Left renal cortex interstitium (tissue), 4 donors: ENCODE results near the gene OR2L8. TPM values are rescaled to one million over a fixed set of nuclear protein-coding genes. Genes with fewer than 3 reads are reported as not detected.
A peak's percentile ranks its signal among the peaks of the same experiment; 100 is the strongest.

Experiments used
- DNase-seq, 4 donors: peaks; one replicate each; pipeline ENCODE4 v3.0.0-alpha.2; 2013; ENCODE audit warnings: low read depth in 4 of 4, low spot score in 2 of 4, missing footprints in 1 of 4
- polyA plus RNA-seq, 4 donors: library from polyadenylated mRNA; unstranded; fragments of 120-200 nt; gene quantifications; one replicate each; pipeline ENCODE4 v1.2.1, GENCODE V29; 2013; ENCODE audit not compliant: insufficient read length in 4 of 4

OR2L8 gene, protein sequence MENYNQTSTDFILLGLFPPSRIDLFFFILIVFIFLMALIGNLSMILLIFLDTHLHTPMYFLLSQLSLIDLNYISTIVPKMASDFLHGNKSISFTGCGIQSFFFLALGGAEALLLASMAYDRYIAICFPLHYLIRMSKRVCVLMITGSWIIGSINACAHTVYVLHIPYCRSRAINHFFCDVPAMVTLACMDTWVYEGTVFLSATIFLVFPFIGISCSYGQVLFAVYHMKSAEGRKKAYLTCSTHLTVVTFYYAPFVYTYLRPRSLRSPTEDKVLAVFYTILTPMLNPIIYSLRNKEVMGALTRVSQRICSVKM
- polyA plus RNA-seq = not detected

DNA sequence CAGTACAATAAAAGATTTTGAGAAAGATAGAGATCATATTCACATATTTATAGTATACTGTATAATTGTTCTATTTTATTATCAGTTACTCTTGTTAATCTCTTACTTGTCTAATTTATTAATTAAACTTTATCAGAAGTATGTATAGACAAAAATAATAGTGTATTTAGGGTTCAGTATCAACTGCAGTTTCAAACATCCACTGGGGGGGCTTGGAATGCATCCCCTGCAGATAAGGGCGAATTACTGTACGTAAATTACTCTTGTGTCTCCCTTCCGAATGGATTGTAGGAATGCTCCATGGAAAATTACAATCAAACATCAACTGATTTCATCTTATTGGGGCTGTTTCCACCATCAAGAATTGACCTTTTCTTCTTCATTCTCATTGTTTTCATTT lies at the start of gene OR2L8:
Gene OR2L8 (plus strand): TSS at position 301 of the 400 bp plus-strand sequence. CDS start 0 bp downstream, at position 301.
- no peak for DNase-seq

DNA sequence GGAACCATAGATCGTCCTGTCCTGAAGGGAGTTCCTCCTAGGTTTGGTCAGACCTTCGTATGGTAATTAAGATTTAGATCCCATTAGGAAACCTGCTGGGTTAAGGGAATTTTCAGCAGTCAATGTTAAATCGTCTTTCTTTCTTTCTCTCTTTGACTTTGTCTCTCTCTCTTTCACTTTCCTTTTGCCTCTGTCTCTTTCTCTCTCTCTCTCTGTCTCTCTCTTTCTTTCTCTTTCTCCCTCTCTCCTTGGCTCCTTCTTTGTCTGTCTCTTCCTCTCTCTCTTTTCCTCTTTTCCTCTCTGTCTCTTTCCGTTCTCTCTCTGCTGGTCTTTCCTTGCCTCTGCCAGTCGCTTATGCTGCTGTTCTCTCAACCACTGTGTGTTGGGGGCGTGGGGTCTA lies 44.5 kb upstream of the OR2L8 start:
- no peak for DNase-seq

DNA sequence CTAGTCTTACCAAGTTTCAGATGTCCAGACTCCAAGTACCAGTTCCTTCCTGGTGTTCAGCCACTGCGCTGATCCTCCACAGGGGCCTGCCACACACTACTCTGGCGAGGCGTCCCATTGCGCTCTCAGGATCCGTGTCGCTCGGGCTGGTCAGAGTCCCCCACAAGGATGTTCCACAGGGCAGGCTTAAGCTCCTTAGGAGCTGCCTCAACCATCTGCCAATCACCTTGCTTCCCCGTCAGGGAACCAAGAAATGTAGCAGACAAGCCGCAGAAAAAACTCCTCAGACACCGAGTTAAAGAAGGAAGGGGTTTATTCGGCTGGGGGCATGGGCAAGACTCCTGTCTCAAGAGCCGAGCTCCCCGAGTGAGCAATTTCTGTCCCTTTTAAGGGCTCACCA lies 43.5 kb upstream of the OR2L8 start:
- DNase-seq = no peak

DNA sequence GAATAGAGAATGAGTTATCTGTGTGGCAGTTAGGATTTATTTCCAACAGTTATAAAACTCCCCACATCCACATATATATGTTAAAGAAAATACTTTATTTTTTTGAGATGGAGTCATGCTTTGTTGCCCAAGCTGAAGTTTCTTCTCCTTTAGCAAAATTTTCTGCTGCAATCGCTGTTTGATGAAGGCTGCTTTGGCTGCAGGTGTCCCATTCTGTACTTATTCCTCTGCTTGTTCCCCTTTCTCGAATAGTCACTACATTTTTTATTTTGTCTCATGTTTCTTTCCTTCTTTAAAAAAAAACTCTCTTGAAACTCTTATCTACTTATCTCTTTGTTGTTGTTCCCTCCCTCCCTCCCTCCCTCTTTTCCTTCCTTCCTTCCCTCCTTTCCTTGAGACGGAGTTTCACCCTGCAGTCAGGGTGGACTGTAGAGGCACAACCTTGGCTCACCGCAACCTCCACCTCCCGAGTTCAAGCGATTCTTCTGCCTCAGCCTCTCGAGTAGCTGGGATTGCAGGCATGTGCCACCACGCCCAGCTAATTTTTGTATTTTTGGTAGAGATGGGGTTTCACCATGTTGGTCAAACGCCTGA lies 42.7 kb upstream of the OR2L8 start:
- no peak for DNase-seq

DNA sequence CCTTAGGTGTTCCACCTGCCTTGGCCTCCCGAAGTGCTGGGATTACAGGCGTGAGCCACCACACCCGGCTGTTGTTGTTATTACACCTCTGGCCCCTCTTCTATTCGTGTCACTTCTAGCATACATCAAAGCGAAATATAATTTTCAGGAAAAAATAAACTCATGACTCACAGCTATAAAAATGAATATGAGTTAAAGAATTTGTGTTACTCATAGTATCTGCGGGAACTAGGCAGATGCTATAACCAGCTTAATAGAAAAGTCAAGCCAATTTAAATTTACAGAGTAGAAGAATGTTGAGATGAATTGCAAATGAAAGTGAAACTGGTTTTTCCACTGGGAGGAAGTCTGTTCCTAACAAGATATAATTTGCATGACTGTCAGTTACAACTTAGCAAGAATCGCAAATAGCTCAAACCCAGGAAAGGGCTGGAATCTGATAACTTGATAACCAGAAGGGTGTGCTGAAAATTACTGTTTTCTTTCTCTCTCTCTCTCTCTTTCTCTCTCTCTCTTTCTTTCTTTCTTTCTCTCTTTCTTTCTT lies 42.1 kb upstream of the OR2L8 start:
- DNase-seq = no peak

DNA sequence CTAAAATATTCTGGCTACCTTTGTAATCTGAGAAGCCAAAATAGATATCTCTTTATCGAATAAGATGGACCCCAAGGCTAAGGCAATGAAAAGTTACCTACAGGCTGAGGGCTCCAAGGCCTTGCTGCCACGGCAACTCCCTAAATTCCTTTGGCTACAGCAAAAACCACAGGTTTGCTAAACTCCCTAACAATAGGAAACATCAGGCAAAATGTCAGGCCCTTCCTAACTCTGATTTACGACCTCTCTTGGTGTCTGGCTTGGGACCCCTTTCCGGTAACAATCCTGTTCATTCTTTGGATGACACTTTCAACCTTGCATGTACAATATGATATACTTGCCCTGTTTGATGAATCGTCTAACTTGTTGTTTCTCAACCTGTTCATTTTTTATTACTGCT lies 39.9 kb upstream of the OR2L8 start:
- DNase-seq = no peak

DNA sequence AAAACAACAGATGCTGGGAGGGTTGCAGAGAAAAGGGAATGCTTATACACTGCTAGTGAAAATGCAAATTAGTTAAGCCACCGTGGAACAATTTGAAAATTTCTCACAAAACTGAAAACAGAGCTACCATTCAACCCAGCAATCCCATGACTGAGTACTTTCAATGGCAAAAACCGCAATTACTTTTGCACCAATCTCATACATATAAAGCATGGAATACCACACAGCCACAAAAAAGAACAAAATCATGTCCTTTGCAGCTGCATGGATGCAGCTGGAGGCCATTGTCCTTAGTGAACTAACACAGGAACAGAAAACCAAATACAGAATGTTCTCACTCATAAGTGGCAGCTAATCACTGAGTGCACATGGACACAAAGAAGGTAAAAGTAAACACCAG lies 34.9 kb upstream of the OR2L8 start:
- no peak for DNase-seq

DNA sequence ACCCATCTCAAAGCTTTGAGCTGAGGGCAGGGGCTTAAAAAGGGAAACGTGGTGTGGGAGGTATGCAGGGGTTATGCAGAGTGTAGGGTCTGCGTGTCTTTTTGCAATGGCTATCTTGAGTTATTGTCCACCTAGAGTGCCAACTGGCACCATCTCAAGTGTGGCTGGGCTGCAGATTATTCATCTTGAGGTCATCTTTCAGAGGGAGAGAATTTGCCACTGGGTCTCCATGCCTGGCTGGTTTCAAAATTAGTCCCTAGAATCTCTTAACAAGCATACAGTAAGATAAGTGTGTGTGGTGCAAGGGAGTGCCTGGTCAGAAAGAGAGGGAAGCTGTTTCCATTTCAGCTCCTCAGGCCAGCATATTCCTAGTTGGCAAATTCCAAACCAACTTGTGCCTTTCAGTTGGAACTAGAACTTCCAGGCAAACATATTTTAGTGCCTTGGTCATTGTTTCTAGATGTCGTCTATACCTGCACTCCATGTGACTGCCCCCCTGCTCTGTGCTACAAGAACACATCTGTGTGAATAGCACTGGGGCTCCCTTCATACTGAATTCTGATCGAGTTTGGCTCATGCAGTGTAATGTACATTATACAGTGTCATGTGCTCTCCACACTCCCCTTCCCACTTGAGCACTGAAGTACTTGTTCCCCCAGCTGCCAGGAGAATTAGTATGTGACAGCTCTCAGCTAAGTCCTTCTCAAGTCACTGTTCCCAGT lies 33.6 kb upstream of the OR2L8 start:
- no peak for DNase-seq

DNA sequence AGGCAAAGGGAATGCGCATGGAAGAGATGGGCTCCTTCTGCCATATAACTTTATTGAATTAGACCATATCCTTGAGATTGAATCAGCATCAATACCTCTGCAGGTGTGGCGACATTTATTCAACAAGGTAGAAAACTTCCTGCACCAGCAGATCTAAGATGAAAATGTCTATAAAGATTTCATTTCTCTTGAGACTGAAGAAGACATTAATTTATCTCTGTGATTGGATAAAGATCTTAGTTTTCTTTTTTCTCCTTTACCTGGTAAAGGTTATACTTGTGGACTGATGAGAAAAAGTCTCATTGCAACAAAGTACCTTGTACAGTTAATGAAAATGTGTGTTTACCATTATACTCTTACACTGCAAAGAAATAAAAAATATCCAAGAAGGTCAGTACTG lies 28.7 kb upstream of the OR2L8 start, which contains the start of gene OR2T8:
Gene OR2T8 (plus strand): TSS at position 301 of the 400 bp plus-strand sequence. CDS start 766 bp downstream, outside the sequence.
- no peak for DNase-seq

DNA sequence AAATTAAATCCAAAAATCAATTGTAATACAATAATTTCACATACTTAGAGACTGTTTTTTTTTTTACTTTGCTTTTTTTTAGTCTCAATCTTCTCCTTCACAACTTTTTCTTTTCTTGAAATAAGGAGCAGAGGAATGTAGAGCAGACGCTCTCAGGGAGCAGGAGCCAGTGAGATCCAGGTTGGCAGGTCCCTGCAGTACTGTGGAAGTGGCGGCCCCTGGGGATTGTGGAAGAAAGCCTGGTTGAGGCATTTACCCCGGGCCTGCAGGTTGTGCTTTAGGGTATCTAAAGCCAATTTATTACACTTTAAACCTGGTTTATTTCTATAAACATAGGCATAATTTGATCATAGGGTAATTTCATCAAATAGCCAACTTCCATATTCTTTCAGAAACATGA lies 24.7 kb upstream of the OR2L8 start:
- no peak for DNase-seq

DNA sequence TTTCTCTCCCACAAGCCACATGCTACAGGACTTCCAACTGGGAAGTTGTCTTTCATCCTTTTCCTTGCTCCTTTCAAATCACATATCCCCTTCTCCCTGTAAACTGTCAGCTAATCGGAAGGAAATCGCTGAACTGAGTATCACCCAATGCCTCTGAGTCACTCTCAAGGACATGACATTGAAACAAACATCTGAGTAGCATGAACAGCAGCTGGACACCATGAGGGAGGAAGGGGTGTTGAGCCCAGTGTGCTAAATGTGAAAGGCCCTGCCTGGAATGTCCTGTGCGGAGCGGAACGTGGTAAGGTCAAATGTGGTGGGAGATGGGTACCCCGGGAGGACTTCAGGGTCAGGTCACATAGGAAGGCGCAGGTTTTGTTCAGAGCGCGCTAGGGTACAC lies 23.8 kb upstream of the OR2L8 start, which contains the start of gene OR2AJ1:
Gene OR2AJ1 (plus strand): TSS at position 22 of the 400 bp plus-strand sequence. CDS start 8,880 bp downstream, outside the sequence.
- no peak for DNase-seq

DNA sequence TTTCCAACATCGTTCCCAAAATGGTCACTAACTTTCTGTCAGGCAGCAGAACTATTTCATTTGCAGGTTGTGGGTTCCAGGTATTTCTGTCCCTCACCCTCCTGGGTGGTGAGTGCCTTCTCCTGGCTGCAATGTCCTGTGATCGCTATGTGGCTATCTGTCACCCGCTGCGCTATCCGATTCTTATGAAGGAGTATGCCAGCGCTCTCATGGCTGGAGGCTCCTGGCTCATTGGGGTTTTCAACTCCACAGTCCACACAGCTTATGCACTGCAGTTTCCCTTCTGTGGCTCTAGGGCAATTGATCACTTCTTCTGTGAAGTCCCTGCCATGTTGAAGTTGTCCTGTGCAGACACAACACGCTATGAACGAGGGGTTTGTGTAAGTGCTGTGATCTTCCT lies 14.7 kb upstream of the OR2L8 start:
- DNase-seq = no peak

DNA sequence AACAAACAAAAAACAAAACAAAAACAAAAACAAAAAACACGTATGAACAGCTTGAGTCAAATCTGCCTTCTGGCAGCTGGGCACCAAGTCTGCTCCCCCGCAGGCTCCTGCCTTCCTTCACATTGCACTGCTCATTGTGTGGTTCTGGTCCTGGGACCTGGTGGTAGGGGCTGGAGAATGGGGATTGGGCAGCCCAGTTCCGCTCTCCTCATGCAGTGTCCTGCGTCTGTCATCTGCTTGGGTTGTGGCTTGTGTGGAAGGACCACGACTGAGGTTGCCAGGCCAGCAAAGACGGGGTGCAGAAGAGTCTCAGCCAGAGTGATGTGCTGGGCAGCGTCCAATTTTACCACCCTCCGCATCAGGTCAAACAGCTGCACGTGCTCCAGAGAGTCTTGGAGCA lies 12.9 kb upstream of the OR2L8 start:
- DNase-seq = no peak

DNA sequence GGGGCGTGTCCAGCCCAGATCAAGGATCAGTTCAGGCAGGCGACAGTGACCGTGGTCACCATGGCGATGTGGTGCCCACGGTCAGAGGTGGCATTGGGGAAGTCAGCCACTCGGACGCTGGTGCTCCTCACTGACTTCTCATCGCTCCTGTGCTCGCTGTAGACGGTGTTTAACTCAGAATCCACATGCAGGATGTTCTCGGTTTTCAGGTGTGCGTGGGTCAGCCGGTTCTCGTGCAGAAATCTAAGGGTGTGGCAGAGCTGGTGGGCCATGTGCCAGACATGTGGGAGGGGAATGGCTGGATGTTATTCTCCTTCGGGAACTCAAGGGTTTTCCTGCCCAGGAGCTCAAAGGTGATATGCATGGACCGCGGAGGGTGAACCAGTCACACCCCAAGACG lies 12.2 kb upstream of the OR2L8 start:
- no peak for DNase-seq

DNA sequence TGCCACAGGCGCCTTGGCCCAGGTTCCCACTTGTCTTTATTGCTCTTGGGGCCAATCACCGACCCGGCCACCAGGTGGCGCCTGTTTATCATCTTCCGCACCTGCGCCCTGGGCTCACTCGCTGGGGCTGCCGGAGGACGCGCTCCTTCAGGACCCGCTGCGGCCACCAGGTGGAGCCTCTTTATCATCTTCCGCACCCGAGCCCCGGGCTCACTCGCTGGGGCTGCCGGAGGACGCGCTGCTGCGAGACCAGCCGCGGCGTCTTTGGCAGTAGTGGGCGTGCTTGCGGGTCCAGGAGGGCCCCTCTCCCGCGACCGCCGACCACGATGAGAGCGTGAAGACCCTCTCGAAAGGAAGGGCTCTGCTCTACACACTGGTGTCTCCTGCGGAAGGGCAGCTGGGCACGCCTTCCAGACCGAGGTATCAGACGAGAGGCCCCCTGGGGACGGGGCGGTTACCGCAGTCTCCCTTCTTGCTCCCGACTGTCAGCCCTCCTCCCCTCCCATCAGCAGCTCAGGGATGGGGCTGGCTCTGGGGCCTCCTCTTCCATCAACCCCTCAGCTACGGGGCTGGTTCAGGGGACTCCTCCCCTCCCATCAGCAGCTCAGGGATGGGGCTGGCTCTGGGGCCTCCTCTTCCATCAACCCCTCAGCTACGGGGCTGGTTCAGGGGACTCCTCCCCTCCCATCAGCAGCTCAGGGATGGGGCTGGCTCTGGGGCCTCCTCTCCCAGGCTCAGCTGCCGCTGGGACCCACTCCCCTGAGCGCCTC lies 11.5 kb upstream of the OR2L8 start:
- DNase-seq = peak in 2 of 4 donors; percentile 16 to 40

DNA sequence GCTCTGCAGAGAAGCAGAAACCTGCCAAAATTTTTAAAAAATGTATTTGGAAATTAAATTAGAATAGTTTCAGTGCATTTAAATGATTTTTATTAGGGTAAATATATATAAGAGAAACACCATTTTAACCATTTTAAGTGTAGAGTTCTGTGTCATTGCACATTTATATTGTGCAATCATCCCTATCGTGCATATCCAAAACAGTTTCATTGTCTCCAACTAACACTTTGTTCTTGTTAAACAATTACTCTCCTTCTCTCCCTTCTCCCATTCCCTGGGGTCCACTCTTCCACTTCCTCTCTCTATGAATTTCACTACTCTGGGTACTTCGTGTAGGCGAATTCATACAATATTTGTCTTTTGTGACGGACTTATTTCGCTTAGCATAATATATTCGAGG lies 6.0 kb upstream of the OR2L8 start:
- DNase-seq = no peak

DNA sequence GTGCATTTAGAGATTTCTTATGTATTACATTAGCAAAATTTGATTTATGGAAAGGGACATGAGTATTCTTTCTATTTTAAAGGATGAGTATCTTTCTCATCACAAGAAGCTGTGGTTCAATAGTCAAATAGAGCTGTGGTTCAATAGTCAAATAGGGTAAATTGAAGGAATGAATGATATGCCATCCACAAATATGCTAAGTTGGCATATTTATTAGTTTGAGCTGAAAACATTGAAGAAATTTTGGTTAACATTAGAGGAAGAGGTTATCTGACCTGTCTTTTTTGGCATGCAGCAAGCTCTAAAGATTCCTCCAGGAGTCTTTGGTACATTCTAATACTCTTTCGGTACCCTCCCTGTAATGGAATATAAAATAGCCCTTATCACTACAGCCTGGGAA lies 4.8 kb downstream of the OR2L8 start:
- DNase-seq = no peak

DNA sequence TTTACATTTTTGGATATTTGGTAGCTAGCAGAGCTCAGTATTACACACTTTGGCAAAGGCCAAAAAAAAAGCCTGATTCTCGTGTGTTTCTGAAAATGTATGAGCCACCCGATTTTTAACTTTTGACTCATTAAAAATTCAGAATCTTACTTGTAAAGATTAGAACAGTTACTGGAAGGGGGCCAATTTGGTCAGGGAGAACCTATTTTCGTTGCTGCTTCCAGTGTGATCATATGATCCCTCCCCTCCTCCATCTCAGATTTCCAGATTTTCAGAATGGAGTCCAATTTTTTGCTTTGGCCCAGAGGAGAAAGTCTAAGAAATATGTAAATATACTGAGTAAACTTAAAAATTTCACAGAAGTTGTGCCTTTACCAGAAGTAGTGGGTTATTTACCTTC lies 13.1 kb downstream of the OR2L8 start:
- DNase-seq = no peak

DNA sequence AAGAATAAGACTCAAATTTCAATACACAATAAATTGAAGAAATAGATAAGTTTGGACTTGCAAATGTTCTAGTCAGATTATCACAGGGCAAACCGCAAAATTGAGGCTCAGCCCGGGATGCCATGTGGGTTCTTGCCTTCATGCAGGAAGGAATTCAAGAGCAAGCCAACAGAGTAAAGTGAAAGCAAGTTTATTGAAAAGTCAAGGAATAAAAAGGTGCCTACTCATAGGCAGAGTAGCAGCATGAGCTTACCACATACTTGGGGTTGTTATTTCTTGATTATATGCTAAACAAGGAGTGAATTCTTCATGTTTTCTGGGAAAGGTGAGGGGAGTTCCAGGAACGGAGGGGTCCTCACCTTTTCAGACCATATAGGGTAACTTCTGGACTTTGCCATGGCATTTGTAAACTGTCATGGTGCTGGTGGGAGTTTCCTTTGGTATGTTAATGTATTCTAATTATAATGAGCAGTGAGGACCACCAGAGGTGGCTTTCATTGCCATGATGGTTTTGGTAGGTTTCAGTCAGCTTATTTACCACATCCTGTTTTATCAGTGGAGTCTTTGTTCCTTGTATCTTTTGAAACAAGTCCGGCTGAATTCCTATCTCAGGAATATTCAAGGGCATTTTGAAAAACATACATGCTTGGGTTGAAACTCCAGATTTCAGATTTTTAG lies 14.4 kb downstream of the OR2L8 start:
- DNase-seq = no peak

DNA sequence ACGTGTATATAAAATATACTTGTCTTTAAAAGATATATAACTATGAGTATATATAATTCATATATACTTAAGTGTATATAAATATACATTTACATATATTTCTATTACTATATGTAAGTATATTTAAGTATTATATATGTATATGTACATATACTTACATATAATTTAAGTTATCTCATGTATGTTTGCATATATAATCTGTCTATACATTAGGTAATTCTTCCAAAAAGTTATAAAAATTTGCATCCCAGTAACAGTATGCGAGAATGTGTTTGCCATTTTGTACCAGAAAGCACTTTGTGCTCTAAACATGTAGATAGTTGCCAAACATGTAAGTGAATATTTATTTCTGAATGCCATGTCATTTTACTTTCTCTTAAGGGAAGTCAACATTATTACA lies 16.3 kb downstream of the OR2L8 start, which contains the start of gene OR2AK2:
Gene OR2AK2 (plus strand): TSS at position 301 of the 400 bp plus-strand sequence. CDS start 144 bp downstream, outside the sequence.
- DNase-seq = no peak
